ENCODE data around the gene AMMECR1. TPM values are rescaled to one million over a fixed set of nuclear protein-coding genes. Genes with fewer than 3 reads are reported as not detected.

Gene AMMECR1
- total RNA-seq, 1 experiment from 2014 or later = 15.0 TPM

DNA sequence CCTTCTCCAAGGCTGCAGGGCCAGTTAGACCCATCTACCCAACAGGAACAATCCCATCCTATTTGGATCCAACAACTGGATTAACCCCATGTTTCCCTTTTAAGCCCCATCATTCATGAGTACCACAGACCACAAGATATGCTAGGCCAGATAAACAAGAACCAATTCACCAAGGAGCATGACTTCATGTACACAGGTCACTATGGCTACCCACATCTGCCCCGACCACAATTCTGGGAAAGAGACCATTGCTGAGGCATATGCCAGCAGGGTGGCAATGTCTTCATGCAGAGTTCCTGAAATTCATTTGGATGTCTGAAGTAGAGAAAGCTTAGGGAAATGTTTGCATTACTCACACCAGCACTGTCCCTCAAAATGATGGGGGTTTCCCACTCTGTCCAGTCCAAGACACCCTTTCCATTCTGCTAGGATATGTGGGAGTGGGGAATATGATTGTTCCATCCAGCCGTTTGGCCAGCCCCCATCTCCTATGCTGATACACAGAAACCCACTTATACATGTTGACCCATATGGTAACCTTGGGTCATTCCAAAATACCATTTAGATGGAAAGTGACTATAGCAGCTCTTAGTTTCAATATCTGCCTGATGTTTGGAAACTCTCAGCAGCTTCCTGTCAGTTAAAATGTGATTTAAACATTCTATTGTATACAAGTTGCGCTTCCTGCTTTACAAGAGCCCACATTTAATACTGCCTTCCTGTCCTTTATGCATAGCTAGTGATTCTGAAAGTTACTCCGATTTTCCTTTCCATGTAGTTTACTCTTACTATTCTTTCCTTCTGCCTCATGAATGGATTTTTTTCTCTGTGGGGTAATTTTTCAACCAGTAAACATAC lies 129.0 kb downstream of the AMMECR1 start:
- in situ Hi-C loops (cut with HindIII; ENCODE audit: low pct_unique_long_range_greater_than_20kb, low sequenced_read_pairs) (no loop called here), intact Hi-C loops (cut with micrococcal nuclease; ENCODE audit: unreplicated experiment) (no loop called here)
- no peak overlapping the region for H3K27ac ChIP-seq (ENCODE audit: low read length)
- no peaks in the 10 kb centered on the region for H3K27me3 ChIP-seq (ENCODE audit: control insufficient read depth, insufficient read depth, low read length)
- ATAC-seq (no peak), DNase-seq (ENCODE audit: low read depth, low spot score) (no peak)
- TF ChIP-seq, protein P1, sequence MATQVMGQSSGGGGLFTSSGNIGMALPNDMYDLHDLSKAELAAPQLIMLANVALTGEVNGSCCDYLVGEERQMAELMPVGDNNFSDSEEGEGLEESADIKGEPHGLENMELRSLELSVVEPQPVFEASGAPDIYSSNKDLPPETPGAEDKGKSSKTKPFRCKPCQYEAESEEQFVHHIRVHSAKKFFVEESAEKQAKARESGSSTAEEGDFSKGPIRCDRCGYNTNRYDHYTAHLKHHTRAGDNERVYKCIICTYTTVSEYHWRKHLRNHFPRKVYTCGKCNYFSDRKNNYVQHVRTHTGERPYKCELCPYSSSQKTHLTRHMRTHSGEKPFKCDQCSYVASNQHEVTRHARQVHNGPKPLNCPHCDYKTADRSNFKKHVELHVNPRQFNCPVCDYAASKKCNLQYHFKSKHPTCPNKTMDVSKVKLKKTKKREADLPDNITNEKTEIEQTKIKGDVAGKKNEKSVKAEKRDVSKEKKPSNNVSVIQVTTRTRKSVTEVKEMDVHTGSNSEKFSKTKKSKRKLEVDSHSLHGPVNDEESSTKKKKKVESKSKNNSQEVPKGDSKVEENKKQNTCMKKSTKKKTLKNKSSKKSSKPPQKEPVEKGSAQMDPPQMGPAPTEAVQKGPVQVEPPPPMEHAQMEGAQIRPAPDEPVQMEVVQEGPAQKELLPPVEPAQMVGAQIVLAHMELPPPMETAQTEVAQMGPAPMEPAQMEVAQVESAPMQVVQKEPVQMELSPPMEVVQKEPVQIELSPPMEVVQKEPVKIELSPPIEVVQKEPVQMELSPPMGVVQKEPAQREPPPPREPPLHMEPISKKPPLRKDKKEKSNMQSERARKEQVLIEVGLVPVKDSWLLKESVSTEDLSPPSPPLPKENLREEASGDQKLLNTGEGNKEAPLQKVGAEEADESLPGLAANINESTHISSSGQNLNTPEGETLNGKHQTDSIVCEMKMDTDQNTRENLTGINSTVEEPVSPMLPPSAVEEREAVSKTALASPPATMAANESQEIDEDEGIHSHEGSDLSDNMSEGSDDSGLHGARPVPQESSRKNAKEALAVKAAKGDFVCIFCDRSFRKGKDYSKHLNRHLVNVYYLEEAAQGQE (IDR thresholded peaks at IDR 0.05; ENCODE audit: insufficient read depth in 1 of 2, low read depth in 2 of 2, low read length in 1 of 2) = no peak
- TF ChIP-seq, protein P2, sequence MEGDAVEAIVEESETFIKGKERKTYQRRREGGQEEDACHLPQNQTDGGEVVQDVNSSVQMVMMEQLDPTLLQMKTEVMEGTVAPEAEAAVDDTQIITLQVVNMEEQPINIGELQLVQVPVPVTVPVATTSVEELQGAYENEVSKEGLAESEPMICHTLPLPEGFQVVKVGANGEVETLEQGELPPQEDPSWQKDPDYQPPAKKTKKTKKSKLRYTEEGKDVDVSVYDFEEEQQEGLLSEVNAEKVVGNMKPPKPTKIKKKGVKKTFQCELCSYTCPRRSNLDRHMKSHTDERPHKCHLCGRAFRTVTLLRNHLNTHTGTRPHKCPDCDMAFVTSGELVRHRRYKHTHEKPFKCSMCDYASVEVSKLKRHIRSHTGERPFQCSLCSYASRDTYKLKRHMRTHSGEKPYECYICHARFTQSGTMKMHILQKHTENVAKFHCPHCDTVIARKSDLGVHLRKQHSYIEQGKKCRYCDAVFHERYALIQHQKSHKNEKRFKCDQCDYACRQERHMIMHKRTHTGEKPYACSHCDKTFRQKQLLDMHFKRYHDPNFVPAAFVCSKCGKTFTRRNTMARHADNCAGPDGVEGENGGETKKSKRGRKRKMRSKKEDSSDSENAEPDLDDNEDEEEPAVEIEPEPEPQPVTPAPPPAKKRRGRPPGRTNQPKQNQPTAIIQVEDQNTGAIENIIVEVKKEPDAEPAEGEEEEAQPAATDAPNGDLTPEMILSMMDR (IDR thresholded peaks at IDR 0.05) = no peak
- no peak for TF ChIP-seq SIN3A (IDR thresholded peaks at IDR 0.05; ENCODE audit: borderline replicate concordance, insufficient read depth, low read depth, low read length)
- ChIA-PET CTCF (no interaction called here), POLR2A (no interaction called here)
- BruUV-seq (replicated peaks) = no TSS peak
- no peaks in the 10 kb centered on the region for H3K4me1 ChIP-seq (ENCODE audit: control insufficient read depth, insufficient read depth, low read length)
- H3K4me3 ChIP-seq (ENCODE audit: low read depth in 2 of 2, low read length in 2 of 2) = no peak overlapping the region
- no peaks in the 10 kb centered on the region for H3K36me3 ChIP-seq (ENCODE audit: control insufficient read depth, insufficient read depth, low read length)
- no peaks in the 10 kb centered on the region; the same call in 1 of the 2 replicates for H3K9me3 ChIP-seq (ENCODE audit: control insufficient read depth, insufficient read depth, low read depth, low read length)

DNA sequence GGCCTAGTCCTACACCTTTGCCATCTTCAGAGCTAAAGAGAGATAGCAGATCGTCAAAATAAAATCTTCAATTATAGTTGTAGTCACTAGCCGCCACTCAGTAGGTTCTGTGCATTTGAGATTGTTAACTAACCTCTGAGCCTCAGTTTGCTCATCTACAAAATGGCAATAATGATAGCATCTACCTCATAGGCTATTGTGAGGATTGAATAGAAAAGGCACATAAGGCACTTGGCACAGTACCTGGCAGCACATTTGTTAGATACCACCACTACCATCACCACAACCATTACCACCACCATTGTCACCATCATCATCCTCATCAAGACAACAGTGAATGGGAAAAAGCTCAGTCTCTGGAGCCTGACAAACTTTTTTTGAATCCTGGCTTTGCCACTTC lies 134.6 kb downstream of the AMMECR1 start:
- intact Hi-C loops (cut with micrococcal nuclease; ENCODE audit: unreplicated experiment) (no loop called here), in situ Hi-C loops (cut with HindIII; ENCODE audit: low pct_unique_long_range_greater_than_20kb, low sequenced_read_pairs) (no loop called here)
- DNase-seq (ENCODE audit: low read depth, low spot score) (no peak), ATAC-seq (no peak)
- Histone ChIP-seq H3K4me3 (ENCODE audit: low read depth in 2 of 2, low read length in 2 of 2) (no peak overlapping the region), H3K4me1 (ENCODE audit: control insufficient read depth, insufficient read depth, low read length) (no peaks in the 10 kb centered on the region), H3K9me3 (ENCODE audit: control insufficient read depth, insufficient read depth, low read depth, low read length) (no peaks in the 10 kb centered on the region; the same call in 1 of the 2 replicates), H3K27ac (ENCODE audit: low read length) (no peak overlapping the region), H3K36me3 (ENCODE audit: control insufficient read depth, insufficient read depth, low read length) (no peaks in the 10 kb centered on the region), H3K27me3 (ENCODE audit: control insufficient read depth, insufficient read depth, low read length) (no peaks in the 10 kb centered on the region)
- TF ChIP-seq SIN3A (IDR thresholded peaks at IDR 0.05; ENCODE audit: borderline replicate concordance, insufficient read depth, low read depth, low read length) (no peak), TCF7L2 (IDR thresholded peaks at IDR 0.05; ENCODE audit: low read depth, low read length) (no peak), POLR2AphosphoS5 (IDR thresholded peaks at IDR 0.05; ENCODE audit: low read depth, low read length) (no peak)
- TF ChIP-seq, protein P2 (IDR thresholded peaks at IDR 0.05) = no peak
- TF ChIP-seq, protein P1 (IDR thresholded peaks at IDR 0.05; ENCODE audit: insufficient read depth in 1 of 2, low read depth in 2 of 2, low read length in 1 of 2) = no peak
- CTCF ChIA-PET = no interaction called here
- POLR2A ChIA-PET = no interaction called here
- BruUV-seq (replicated peaks) = no TSS peak

Data from Panc1 (cell line).